ENCODE results near the gene ENO2.
"Not testable (repeated sequence)": the region's sequence is repeated elsewhere in the genome, so short reads cannot be mapped to it uniquely, and the experiment has no call there.

DNA sequence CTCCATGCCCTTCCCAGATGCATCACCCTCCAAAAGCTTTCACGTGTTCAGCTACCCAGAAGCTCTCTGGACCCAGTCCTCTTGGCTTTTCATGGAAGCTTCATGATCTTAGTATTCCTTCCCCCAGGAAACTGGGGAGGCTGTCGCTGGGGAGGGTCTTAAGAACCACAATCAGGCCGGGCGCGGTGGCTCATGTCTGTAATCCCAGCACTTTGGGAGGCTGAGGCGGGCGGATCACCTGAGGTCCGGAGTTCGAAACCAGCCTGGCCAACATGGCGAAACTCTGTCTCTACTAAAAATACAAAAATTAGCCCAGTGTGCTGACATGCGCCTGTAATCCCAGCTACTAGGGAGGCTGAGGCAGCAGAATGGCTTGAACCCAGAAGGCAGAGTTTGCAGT lies 6.2 kb upstream of the ENO2 start:
- not testable (repeated sequence) for TF ChIP-seq POLR2A, CTCF (IDR thresholded peaks at IDR 0.05)

All from thyroid gland (tissue), 4 donors.